GM21825 (cell line): ENCODE data around the gene ZBTB43.
"Not testable (repeated sequence)": the region's sequence is repeated elsewhere in the genome, so short reads cannot be mapped to it uniquely, and the experiment has no call there.

Experiments
- ATAC-seq: cut with Tn5 transposase; IDR thresholded peaks from one replicate; pipeline ENCODE4 v1.9.1; 2021; ENCODE audit warnings: mild to moderate bottlenecking, moderate library complexity; ENCODE audit not compliant: unreplicated experiment

The ZBTB43 gene

DNA sequence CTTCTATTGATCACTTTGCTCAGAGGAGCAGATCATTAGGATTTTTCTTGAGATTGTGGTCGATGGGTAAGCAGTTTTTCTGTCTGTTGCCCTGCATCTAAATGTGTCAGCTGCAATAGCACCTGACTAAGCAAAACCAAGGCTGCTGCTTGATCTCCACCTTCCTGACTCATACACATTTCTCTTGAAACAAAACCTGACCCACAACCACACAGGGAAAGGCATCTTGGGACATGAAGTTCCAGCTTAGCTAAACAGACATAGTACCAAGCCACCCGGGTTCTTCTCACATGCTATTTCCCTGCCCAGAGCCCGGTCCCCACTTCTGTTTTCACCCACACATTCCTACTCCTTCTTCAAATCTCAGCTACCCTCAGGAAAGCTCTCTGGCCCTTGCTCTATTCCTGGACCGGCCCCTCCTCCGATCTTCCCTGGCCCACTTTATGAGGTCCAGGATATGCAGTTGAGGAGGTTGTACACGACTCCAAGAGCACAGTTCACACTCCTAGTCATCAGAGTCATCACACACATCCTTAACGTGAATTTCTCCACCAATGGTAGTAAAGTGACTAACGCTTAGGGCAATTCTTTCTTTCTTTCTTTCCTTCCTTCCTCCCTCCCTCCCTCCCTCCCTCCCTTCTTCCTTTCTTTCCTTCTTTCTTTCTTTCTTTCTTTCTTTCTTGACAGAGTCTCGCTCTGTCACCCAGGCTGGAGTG, 16.0 kb upstream of the ZBTB43 start:
- no peak for ATAC-seq

GRCh38 chr9:126790561-126790960, 14.3 kb upstream of the ZBTB43 start:
- no peak for ATAC-seq

- ATAC-seq, result no peak
Observed at GRCh38 chr9:126791406-126792230, 13.2 kb upstream of the ZBTB43 start.

DNA sequence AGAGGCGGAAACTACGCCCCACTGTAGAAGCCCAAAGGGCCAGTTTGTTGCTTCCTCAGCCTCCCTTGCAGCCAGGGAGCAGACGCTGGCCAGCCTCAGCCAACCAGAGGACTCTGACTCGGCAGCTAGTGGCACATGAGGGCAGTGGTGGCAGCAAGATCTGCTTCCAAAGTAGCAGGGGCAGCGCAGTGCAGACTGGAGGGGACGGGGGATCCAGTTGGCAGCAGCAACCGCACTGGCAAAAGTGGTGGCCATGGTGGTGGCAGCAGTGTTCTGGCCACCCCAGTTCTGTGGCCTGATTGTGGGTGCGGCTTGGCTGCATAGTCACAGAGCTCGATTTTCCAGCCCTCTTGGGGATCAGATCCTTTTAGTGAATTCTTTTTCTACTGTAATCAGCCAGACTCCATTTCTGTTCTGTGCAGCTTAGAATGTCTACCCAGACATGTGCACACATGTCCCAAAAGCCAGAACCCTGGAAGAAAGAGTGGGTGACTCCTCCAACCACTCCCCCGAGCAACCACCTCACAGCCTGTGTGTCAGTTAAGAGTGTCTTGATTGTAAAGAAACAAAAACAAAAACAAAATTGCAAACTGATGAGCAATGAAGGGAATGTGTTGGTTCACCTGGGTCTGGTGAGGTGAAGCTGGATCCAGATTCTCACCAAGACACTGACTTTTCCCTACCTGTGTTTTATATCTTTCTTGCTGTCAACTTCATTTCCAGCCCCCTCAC, 11.0 kb upstream of the ZBTB43 start:
- no peak for ATAC-seq

DNA sequence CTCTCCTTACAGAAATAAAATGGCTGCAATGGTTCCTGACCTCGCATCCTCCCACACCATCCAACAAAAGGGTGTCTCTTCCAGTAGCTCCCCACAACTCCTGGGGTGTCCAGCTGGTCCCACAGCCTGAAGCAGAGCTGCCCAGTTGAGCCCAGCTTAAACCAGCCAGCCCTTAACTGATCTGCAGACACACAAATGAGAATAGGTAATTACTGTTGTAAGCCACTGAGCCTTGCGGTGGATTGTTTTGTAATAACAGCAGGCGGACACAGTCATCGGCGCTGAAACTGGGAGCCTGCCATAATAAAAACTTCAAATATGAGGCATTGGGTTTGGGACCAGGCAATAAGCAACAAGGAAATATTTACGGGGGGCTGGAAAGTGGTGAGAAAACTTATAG, 10.4 kb upstream of the ZBTB43 start:
- no peak for ATAC-seq

DNA sequence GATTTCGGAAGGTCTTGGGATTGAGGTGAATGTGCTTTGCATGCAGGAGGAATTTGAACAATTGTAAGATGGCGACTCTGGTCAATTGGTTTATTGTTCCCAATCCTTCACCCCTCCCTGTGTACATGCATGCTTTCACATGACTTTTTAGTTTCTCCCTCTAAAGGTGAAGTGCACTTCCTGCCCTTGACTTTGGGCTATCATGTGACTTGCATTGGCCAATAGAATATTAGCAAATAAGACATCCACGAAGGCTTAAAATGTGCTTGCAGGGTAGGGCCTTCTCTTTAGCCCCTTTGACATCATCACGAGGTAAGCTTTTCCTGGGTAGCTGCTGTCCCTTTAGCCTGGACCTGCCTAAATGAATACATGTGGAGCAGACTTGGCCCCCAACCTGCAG, 8.1 kb upstream of the ZBTB43 start:
- ATAC-seq, result no peak

DNA sequence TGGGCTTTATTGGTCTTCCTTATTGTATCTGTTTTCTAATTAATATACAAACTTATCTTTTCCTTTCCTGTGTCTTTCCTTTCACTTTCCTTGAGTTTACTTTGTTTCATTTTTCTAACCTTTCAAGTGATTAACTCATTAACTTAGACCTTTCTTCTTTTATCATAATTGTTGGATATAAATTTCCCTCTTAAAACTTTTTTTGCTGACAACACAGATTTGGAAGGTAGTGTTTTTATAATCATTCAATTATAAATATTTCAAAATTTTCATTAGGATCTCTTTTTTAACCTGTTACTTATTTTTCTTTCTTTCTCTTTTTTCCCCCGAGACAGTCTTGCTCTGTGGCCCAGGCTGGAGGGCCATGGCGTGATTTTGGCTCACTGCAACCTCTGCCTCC, 6.9 kb upstream of the ZBTB43 start:
- no peak for ATAC-seq

DNA sequence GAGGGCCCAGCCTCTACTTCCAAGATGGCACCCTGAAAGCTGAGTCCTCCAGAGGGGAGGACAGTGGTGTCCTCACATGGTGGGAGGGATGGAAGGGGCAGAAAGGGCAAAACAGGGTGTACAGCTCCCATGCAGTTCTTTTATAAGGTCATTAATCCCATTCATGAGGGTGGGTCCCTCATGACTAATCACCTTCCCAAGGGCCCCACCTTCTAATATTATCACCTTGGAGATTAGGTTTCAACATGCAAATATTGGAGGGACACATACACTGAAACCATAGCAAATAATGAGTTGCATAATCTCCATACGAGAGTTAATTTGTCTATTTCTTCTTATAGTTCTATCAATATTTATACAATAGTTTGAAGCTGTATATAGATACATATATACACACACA, 5.8 kb upstream of the ZBTB43 start:
- no peak for ATAC-seq

GRCh38 chr9:126802318-126803059, 2.4 kb upstream of the ZBTB43 start:
- no peak for ATAC-seq

DNA sequence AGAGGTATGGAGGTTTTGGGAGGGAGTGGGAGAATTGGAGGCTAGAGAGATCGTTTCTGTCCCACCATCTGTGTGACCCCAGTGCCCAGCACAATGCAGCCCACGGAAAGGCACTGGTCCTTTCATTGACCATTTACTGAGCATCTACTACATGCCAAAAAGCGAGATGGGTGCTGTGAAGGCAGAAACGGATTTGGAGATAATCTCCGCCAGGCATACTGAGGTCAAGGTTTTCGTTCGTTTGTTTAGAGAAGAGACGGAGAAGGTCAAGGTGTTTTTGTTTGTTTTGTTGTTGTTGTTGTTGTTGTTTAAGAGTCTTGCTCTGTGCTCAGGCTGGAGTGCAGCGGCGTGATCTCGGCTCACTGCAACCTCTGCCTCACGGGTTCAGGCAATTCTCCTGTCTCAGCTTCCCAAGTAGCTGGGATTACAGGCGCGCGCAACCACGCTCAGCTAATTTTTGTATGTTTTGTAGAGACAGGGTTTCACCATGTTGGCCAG, 593 bp upstream of the ZBTB43 start:
- no peak for ATAC-seq

DNA sequence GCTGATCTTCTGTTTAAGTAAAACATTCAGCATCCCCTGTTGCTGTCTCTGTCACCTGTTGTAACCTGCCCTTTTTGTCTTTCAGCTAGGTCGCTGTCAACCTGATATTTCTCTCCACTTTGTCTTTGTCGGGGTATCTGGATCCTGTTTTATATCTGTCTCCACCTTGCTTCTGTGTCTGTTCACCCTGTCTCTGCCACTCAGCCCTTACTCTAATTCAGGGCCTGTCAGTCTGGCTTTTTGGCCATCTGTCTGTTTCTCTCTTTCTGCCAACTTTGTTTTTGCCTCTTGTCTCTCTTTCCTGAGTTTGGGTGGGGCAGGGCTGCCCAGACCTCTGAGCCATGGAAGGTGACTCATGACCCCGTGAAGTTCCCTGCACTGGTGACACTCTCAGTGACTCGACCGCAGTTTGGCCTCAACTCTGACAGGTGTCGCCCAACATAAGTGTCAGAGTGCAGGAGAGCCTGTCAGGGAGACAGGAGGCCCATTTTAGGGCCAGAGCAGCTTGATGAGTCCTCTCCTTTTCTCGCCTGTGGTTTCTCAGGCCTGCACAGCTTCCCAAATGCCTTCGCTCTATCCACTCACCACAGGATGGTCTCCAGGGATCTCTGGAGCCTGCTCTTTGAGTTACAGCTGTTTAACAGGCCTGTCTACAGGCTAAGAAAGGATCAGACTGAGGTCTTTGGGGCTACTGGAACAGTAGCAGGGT, 868 bp downstream of the ZBTB43 start:
- ATAC-seq, result peak; percentile 76

- no peak for ATAC-seq
Observed at GRCh38 chr9:126806336-126806735, 1.5 kb downstream of the ZBTB43 start.

- ATAC-seq, result no peak
Observed at GRCh38 chr9:126809068-126809467, 4.2 kb downstream of the ZBTB43 start.

- ATAC-seq, result not testable (repeated sequence)
Observed at GRCh38 chr9:126810221-126810620, 5.4 kb downstream of the ZBTB43 start.

DNA sequence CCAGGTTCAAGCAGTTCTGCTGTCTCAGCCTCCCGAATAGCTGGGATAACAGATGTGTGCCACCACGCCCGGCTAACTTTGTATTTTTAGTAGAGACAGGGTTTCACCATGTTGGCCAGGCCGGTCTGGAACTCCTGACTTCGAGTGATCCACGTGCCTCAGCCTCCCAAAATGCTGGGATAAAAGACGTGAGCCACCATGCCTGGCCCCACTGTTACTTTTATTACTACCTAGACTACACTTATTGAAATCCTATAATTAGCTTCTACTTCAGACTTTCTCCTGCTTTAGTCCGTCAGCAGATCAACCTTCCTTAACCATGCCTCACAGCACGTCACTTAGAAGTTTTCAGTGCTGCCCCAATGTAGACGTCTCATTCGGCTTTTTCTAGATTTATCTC, 8.2 kb downstream of the ZBTB43 start:
- no peak for ATAC-seq

DNA sequence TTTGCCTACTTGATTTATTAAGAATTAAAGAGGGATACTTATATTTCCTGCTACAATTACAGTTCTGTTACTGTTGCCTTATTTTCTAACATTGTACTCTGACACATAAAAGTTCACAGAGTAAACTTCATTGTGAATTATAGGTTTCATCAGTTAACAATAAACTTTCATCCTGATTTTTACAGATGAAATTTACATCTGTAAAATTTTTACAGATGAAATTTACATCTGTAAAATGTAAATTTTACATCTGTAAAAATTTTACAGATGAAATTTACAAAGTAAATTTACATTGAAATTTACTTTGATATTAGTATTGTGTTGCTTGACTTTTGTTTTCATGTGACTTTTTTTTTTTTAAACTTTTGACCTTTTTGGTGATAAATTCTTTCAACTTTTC, 9.3 kb downstream of the ZBTB43 start:
- ATAC-seq, result no peak

- not testable (repeated sequence) for ATAC-seq
Observed at GRCh38 chr9:126817615-126818014, 12.8 kb downstream of the ZBTB43 start.

GRCh38 chr9:126818482-126818881, 13.6 kb downstream of the ZBTB43 start:
- ATAC-seq, result no peak

DNA sequence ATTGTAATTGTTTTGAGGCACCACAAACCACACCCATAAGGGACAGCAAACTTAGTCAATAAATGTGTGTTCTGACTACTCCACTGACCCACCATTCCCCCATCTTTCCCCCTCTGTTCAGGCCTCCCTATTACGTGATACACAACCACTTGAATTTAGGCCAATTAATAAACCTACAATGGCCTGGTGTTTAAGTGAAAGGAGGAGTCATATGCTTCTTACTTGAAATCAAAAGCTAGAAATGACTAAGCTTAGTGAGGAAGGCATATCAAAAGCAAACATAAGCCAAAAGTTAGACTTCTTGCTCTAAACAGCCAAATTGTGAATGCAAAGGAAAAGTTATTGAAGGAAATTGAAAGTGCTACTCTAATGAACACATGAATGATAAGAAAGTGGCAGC, 14.6 kb downstream of the ZBTB43 start:
- no peak for ATAC-seq

DNA sequence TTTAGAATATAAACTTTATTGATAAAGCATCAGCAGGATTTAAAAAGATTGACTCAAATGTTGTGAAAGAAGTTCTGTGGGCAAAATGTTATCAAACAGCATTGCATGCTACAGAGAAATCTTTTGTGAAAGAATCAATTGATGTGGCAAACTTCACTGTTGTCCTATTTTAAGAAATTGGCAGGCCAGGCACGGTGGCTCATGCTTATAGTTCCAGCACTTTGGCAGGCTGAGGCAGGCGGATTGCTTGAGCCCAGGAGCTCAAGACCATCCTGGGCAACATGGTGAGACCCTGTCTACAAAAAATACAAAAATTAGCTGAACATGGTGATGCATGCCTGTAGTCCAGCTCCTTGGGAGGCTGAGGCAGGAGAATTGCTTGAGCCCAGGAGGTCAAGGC, 17.4 kb downstream of the ZBTB43 start:
- ATAC-seq, result no peak
